Omental fat pad (tissue), 4 donors: ENCODE results near the gene FLVCR2. TPM values are rescaled to one million over a fixed set of nuclear protein-coding genes. Genes with fewer than 3 reads are reported as not detected.

Experiments used
- ATAC-seq: fragments of 150-250 bp; one replicate; pipeline ENCODE4 v1.9.1; 2016; ENCODE audit warnings: mild to moderate bottlenecking, moderate library complexity; ENCODE audit not compliant: low FRiP score
- DNase-seq: peaks from one replicate; pipeline ENCODE4 v3.0.0-alpha.2; 2019; ENCODE audit warnings: low spot score
- total RNA-seq, 4 donors: library from RNA; depleted of rRNA; stranded (reverse); fragments of >200 nt; gene quantifications; one replicate each; pipeline ENCODE4 v1.1.0, GENCODE V29; 2016
- TF ChIP-seq, protein P1 (sequence below), 3 donors: fragments of 450-650 bp; IDR thresholded peaks; one replicate each; pipeline ENCODE4 v1.5.1; 2016 to 2017; ENCODE audit warnings: antibody characterized with exemption in 3 of 3, mild to moderate bottlenecking in 3 of 3, moderate library complexity in 2 of 3

FLVCR2 gene
- total RNA-seq, 4 donors from 2014 or later, result 5.8 to 25.6 (median 11.8) TPM

- ATAC-seq (no peak), DNase-seq (no peak)
- TF ChIP-seq, protein P1, sequence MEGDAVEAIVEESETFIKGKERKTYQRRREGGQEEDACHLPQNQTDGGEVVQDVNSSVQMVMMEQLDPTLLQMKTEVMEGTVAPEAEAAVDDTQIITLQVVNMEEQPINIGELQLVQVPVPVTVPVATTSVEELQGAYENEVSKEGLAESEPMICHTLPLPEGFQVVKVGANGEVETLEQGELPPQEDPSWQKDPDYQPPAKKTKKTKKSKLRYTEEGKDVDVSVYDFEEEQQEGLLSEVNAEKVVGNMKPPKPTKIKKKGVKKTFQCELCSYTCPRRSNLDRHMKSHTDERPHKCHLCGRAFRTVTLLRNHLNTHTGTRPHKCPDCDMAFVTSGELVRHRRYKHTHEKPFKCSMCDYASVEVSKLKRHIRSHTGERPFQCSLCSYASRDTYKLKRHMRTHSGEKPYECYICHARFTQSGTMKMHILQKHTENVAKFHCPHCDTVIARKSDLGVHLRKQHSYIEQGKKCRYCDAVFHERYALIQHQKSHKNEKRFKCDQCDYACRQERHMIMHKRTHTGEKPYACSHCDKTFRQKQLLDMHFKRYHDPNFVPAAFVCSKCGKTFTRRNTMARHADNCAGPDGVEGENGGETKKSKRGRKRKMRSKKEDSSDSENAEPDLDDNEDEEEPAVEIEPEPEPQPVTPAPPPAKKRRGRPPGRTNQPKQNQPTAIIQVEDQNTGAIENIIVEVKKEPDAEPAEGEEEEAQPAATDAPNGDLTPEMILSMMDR (IDR thresholded peaks at IDR 0.05), result no peak
Observed at GRCh38 chr14:75547552-75548250, 30.7 kb upstream of the FLVCR2 start.

GRCh38 chr14:75548544-75548943 is 29.9 kb upstream of the FLVCR2 start:
- DNase-seq, result no peak
- TF ChIP-seq, protein P1 (IDR thresholded peaks at IDR 0.05), result no peak
- ATAC-seq, result no peak

- TF ChIP-seq, protein P1 (IDR thresholded peaks at IDR 0.05), result no peak
- no peak for ATAC-seq
- DNase-seq, result no peak
Observed at GRCh38 chr14:75549169-75549568, 29.3 kb upstream of the FLVCR2 start.

DNA sequence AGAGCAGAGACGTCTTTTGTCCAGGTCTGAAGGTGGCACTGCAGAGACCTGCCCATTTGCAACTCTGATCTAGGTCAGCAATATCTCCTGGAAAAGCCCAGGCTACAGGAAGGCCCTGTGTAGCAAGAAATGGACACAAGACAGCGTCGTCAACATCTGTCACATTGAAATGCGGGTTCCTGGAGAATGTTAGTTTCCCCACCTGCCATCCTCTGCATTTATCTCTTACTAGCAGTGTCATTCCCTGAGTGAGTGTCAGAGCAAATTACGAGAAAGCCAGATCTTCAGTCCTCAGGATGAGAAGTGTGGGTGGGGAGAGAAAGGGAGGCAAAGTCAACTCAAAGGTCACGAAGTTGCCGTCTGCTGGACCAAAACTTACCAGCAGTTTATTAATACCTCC is 27.4 kb upstream of the FLVCR2 start:
- TF ChIP-seq, protein P1 (IDR thresholded peaks at IDR 0.05), result no peak
- ATAC-seq (no peak), DNase-seq (no peak)

GRCh38 chr14:75553157-75553556 is 25.3 kb upstream of the FLVCR2 start:
- TF ChIP-seq, protein P1 (IDR thresholded peaks at IDR 0.05), result no peak
- DNase-seq, result no peak
- ATAC-seq, result no peak

DNA sequence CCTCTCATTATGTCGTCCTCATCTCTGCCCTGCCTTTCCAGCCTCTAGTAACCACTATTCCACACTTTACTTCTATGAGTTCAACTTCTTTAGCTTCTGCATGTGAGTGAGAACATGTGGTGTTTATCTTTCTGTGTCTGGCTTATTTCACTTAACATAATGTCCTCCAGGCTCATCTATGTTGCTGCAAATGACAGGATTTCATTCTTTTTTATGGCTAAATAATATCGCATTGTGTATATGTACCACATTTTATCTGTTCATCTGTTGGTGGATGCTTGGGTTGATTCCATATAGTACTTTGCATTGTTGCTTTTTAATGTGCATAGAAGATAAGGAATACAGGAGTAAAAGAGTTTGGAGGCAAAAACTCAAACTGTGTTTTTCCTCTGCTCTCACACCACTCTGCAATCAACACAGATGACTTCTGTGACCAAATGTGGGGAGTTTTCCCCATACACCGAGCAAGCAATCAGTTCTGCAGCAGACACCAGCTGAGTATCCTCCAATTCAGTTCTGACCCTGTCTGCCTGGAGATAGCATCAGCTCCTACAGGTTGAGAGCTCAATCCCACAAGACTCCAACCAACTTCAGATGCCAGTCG is 24.6 kb upstream of the FLVCR2 start:
- TF ChIP-seq, protein P1 (IDR thresholded peaks at IDR 0.05), result no peak
- ATAC-seq, result no peak
- DNase-seq, result no peak

DNA sequence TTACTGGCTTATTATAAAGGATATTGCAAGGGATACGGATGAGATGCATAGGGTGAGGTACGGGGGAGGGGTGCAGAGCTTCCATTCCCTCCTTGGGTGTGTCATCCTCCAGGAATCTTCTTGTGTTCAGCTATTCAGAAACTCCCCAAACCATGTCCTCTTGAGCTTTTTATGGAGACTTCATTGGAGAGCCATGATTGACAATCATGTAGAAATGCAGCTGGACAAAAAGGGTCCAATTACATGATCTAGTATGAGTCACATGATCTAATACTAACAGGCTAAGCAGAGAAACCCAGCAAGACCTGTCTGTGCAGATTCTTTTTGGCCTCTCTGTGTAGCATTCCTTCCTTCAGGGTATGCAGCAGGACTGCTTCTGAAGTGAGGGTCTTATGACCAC is 23.9 kb upstream of the FLVCR2 start:
- no peak for DNase-seq

More for the DNA sequence above, 23.9 kb upstream of the FLVCR2 start:
- ATAC-seq, result no peak
- TF ChIP-seq, protein P1 (IDR thresholded peaks at IDR 0.05), result no peak
